H1 (cell line): ENCODE results near the gene TNKS2. TPM values are rescaled to one million over a fixed set of nuclear protein-coding genes. Genes with fewer than 3 reads are reported as not detected.

Source experiments
- BACH1 ChIP-seq: IDR thresholded peaks from 2 replicates; pipeline ENCODE4 v1.6.1; 2012; ENCODE audit warnings: low read length, improper control_type of control experiment
- GTF2F1 ChIP-seq: IDR thresholded peaks from 2 replicates; pipeline ENCODE4 v1.6.1; 2012; ENCODE audit warnings: low read depth, low read length, improper control_type of control experiment, borderline replicate concordance
- KDM1A ChIP-seq: fragments of 200-600, 300-600 bp; sonication (generic); IDR thresholded peaks from 2 replicates; pipeline ENCODE4 v1.7.1; 2016; ENCODE audit warnings: mild to moderate bottlenecking, low read length, borderline replicate concordance
- NANOG ChIP-seq: IDR thresholded peaks from 2 replicates; pipeline ENCODE4 v1.6.1; 2011; ENCODE audit warnings: low read length, low read depth, mild to moderate bottlenecking, inconsistent platforms; ENCODE audit not compliant: insufficient read depth, poor library complexity, severe bottlenecking
- POLR2A ChIP-seq, 2 experiments: IDR thresholded peaks; 1 replicate in 1 of 2; 2 replicates in 1 of 2; pipeline ENCODE4 v1.6.1; 2011; ENCODE audit warnings: low read depth in 2 of 2, low read length in 2 of 2, mild to moderate bottlenecking in 2 of 2; ENCODE audit errors: control extremely low read depth in 1 of 2
- SIN3A ChIP-seq, 2 experiments: IDR thresholded peaks in 1 of 2; conservative IDR thresholded peaks in 1 of 2; 2 replicates each; pipeline ENCODE4 v1.6.1; 2011 to 2012; ENCODE audit warnings: low read length in 2 of 2, improper control_type of control experiment in 1 of 2, low read depth in 1 of 2, mild to moderate bottlenecking in 1 of 2
- SRF ChIP-seq: IDR thresholded peaks from 2 replicates; pipeline ENCODE4 v1.6.1; 2011; ENCODE audit warnings: mild to moderate bottlenecking, low read depth, low read length, moderate library complexity
- polyA plus RNA-seq, 7 experiments: library from polyadenylated mRNA; depleted of rRNA in 3 of 7; stranded (reverse) in 5 of 7; unstranded in 2 of 7; fragments of >200 nt in 5 of 7; fragments of 200-250 nt in 2 of 7; gene quantifications; 1 replicate in 5 of 7; 2 replicates in 1 of 7; 4 replicates in 1 of 7; pipeline versions ENCODE4 v1.2.1 to v1.2.3, GENCODE V29; 2011 to 2013; ENCODE audit warnings: missing spikeins in 2 of 7, mixed read lengths in 2 of 7
- total RNA-seq: library from RNA; stranded (reverse); fragmentation: NEBNext Ultra II Directional; extraction: Animal tissue kit (Norgen Biotek cat#: 25700); gene quantifications from 2 replicates; pipeline ENCODE4 v1.2.1, GENCODE V29; 2021
- TF ChIP-seq, protein P1 (sequence below): fragments of 300-600 bp; sonication (generic); IDR thresholded peaks from 2 replicates; pipeline ENCODE4 v1.7.1; 2012; ENCODE audit warnings: low read length, moderate library complexity, mild to moderate bottlenecking, inconsistent platforms; ENCODE audit not compliant: insufficient replicate concordance

Gene TNKS2
- total and polyA plus RNA-seq, 2 of the 8 experiments (the other 6 are each of a cell fraction or from before 2014, with no cell fraction given): 23.3 to 73.6 TPM

GRCh38 chr10:91797874-91798648 lies at the start of gene TNKS2 (continued):
- TF ChIP-seq, protein P1, sequence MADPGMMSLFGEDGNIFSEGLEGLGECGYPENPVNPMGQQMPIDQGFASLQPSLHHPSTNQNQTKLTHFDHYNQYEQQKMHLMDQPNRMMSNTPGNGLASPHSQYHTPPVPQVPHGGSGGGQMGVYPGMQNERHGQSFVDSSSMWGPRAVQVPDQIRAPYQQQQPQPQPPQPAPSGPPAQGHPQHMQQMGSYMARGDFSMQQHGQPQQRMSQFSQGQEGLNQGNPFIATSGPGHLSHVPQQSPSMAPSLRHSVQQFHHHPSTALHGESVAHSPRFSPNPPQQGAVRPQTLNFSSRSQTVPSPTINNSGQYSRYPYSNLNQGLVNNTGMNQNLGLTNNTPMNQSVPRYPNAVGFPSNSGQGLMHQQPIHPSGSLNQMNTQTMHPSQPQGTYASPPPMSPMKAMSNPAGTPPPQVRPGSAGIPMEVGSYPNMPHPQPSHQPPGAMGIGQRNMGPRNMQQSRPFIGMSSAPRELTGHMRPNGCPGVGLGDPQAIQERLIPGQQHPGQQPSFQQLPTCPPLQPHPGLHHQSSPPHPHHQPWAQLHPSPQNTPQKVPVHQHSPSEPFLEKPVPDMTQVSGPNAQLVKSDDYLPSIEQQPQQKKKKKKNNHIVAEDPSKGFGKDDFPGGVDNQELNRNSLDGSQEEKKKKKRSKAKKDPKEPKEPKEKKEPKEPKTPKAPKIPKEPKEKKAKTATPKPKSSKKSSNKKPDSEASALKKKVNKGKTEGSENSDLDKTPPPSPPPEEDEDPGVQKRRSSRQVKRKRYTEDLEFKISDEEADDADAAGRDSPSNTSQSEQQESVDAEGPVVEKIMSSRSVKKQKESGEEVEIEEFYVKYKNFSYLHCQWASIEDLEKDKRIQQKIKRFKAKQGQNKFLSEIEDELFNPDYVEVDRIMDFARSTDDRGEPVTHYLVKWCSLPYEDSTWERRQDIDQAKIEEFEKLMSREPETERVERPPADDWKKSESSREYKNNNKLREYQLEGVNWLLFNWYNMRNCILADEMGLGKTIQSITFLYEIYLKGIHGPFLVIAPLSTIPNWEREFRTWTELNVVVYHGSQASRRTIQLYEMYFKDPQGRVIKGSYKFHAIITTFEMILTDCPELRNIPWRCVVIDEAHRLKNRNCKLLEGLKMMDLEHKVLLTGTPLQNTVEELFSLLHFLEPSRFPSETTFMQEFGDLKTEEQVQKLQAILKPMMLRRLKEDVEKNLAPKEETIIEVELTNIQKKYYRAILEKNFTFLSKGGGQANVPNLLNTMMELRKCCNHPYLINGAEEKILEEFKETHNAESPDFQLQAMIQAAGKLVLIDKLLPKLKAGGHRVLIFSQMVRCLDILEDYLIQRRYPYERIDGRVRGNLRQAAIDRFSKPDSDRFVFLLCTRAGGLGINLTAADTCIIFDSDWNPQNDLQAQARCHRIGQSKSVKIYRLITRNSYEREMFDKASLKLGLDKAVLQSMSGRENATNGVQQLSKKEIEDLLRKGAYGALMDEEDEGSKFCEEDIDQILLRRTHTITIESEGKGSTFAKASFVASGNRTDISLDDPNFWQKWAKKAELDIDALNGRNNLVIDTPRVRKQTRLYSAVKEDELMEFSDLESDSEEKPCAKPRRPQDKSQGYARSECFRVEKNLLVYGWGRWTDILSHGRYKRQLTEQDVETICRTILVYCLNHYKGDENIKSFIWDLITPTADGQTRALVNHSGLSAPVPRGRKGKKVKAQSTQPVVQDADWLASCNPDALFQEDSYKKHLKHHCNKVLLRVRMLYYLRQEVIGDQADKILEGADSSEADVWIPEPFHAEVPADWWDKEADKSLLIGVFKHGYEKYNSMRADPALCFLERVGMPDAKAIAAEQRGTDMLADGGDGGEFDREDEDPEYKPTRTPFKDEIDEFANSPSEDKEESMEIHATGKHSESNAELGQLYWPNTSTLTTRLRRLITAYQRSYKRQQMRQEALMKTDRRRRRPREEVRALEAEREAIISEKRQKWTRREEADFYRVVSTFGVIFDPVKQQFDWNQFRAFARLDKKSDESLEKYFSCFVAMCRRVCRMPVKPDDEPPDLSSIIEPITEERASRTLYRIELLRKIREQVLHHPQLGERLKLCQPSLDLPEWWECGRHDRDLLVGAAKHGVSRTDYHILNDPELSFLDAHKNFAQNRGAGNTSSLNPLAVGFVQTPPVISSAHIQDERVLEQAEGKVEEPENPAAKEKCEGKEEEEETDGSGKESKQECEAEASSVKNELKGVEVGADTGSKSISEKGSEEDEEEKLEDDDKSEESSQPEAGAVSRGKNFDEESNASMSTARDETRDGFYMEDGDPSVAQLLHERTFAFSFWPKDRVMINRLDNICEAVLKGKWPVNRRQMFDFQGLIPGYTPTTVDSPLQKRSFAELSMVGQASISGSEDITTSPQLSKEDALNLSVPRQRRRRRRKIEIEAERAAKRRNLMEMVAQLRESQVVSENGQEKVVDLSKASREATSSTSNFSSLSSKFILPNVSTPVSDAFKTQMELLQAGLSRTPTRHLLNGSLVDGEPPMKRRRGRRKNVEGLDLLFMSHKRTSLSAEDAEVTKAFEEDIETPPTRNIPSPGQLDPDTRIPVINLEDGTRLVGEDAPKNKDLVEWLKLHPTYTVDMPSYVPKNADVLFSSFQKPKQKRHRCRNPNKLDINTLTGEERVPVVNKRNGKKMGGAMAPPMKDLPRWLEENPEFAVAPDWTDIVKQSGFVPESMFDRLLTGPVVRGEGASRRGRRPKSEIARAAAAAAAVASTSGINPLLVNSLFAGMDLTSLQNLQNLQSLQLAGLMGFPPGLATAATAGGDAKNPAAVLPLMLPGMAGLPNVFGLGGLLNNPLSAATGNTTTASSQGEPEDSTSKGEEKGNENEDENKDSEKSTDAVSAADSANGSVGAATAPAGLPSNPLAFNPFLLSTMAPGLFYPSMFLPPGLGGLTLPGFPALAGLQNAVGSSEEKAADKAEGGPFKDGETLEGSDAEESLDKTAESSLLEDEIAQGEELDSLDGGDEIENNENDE: no peak
- TF ChIP-seq BACH1: peak; percentile 44; the same call in 1 of the 2 replicates
- peak; percentile 73; the same call in 1 of the 2 replicates for TF ChIP-seq GTF2F1
- TF ChIP-seq NANOG: no peak
- no peak for TF ChIP-seq SRF
- peak in 1 of 2 experiments; percentile 19; a peak in 1 of 4 replicates for TF ChIP-seq SIN3A (conservative IDR thresholded peaks at IDR 0.05 in 1 of 2, IDR thresholded peaks at IDR 0.05 in 1 of 2; ENCODE audit: low read depth in 1 of 2, low read length in 2 of 2)
- no peak for TF ChIP-seq KDM1A
- peak; percentile 87 for TF ChIP-seq POLR2A (IDR thresholded peaks at IDR 0.05; ENCODE audit: control extremely low read depth in 1 of 2, low read depth in 2 of 2, low read length in 2 of 2)
